Measurements from ENCODE around the gene SLC45A3.

SLC45A3 gene

GRCh38 chr1:205619376-205619775 lies 60.9 kb downstream of the SLC45A3 start:
- Histone ChIP-seq H3K9me3 (ENCODE audit: insufficient read depth, low read depth, low read length) (no peaks in the 10 kb centered on the region), H3K4me3 (ENCODE audit: low read length) (no peak overlapping the region), H3K9ac (ENCODE audit: low read depth, low read length) (no peak overlapping the region), H3K27me3 (ENCODE audit: insufficient read depth, low read length) (no peaks in the 10 kb centered on the region), H3K36me3 (ENCODE audit: insufficient read depth, low read length) (peaks cover 96% of the 10 kb centered on the region), H3K27ac (ENCODE audit: low read depth, low read length) (no peak overlapping the region), H3K4me1 (ENCODE audit: insufficient read depth, low read length) (no peaks in the 10 kb centered on the region)
- 90% methylated on average over 2 of the region's 3 CpGs for WGBS

- H3K4me3 ChIP-seq (ENCODE audit: low read length) = no peak overlapping the region
- H3K36me3 ChIP-seq (ENCODE audit: insufficient read depth, low read length) = peaks cover 92% of the 10 kb centered on the region
- H3K9ac ChIP-seq (ENCODE audit: low read depth, low read length) = no peak overlapping the region
- H3K27me3 ChIP-seq (ENCODE audit: insufficient read depth, low read length) = no peaks in the 10 kb centered on the region
- H3K27ac ChIP-seq (ENCODE audit: low read depth, low read length) = no peak overlapping the region
- H3K9me3 ChIP-seq (ENCODE audit: insufficient read depth, low read depth, low read length) = no peaks in the 10 kb centered on the region
- H3K4me1 ChIP-seq (ENCODE audit: insufficient read depth, low read length) = no peaks in the 10 kb centered on the region
- WGBS = no CpG with 5 or more reads among the region's 1 CpG
These were observed 63.6 kb downstream of the SLC45A3 start for GRCh38 chr1:205616563-205617293.

- H3K27me3 ChIP-seq (ENCODE audit: insufficient read depth, low read length) = no peaks in the 10 kb centered on the region
- H3K9ac ChIP-seq (ENCODE audit: low read depth, low read length) = no peak overlapping the region
- no peaks in the 10 kb centered on the region for H3K4me1 ChIP-seq (ENCODE audit: insufficient read depth, low read length)
- H3K27ac ChIP-seq (ENCODE audit: low read depth, low read length) = no peak overlapping the region
- no peaks in the 10 kb centered on the region for H3K9me3 ChIP-seq (ENCODE audit: insufficient read depth, low read depth, low read length)
- H3K4me3 ChIP-seq (ENCODE audit: low read length) = no peak overlapping the region
- H3K36me3 ChIP-seq (ENCODE audit: insufficient read depth, low read length) = peaks cover 95% of the 10 kb centered on the region
- WGBS = 100% methylated on average over 1 of the region's 1 CpG
These were observed 64.5 kb downstream of the SLC45A3 start for GRCh38 chr1:205615789-205616188.

- no peak overlapping the region for H3K4me3 ChIP-seq (ENCODE audit: low read length)
- H3K9ac ChIP-seq (ENCODE audit: low read depth, low read length) = no peak overlapping the region
- WGBS = 93% methylated on average over 2 of the region's 2 CpGs
- H3K27me3 ChIP-seq (ENCODE audit: insufficient read depth, low read length) = no peaks in the 10 kb centered on the region
- no peak overlapping the region for H3K27ac ChIP-seq (ENCODE audit: low read depth, low read length)
- H3K4me1 ChIP-seq (ENCODE audit: insufficient read depth, low read length) = peaks cover 6% of the 10 kb centered on the region; the same call in 1 of the 2 replicates
- H3K9me3 ChIP-seq (ENCODE audit: insufficient read depth, low read depth, low read length) = no peaks in the 10 kb centered on the region
- H3K36me3 ChIP-seq (ENCODE audit: insufficient read depth, low read length) = peaks cover 81% of the 10 kb centered on the region
These were observed 66.4 kb downstream of the SLC45A3 start for GRCh38 chr1:205613854-205614412.

GRCh38 chr1:205612556-205612955 lies 67.8 kb downstream of the SLC45A3 start:
- no peaks in the 10 kb centered on the region for H3K27me3 ChIP-seq (ENCODE audit: insufficient read depth, low read length)
- H3K27ac ChIP-seq (ENCODE audit: low read depth, low read length) = no peak overlapping the region
- H3K4me1 ChIP-seq (ENCODE audit: insufficient read depth, low read length) = peaks cover 6% of the 10 kb centered on the region; the same call in 1 of the 2 replicates
- no peaks in the 10 kb centered on the region for H3K9me3 ChIP-seq (ENCODE audit: insufficient read depth, low read depth, low read length)
- WGBS = 90% methylated on average over 1 of the region's 1 CpG
- H3K36me3 ChIP-seq (ENCODE audit: insufficient read depth, low read length) = peaks cover 79% of the 10 kb centered on the region
- H3K9ac ChIP-seq (ENCODE audit: low read depth, low read length) = no peak overlapping the region
- no peak overlapping the region for H3K4me3 ChIP-seq (ENCODE audit: low read length)

GRCh38 chr1:205612104-205612503 lies 68.2 kb downstream of the SLC45A3 start:
- H3K4me3 ChIP-seq (ENCODE audit: low read length) = no peak overlapping the region
- peaks cover 76% of the 10 kb centered on the region for H3K36me3 ChIP-seq (ENCODE audit: insufficient read depth, low read length)

GRCh38 chr1:205610901-205611466 lies 69.3 kb downstream of the SLC45A3 start:
- no peak overlapping the region for H3K4me3 ChIP-seq (ENCODE audit: low read length)
- H3K4me1 ChIP-seq (ENCODE audit: insufficient read depth, low read length) = peaks cover 6% of the 10 kb centered on the region; the same call in 1 of the 2 replicates
- H3K9ac ChIP-seq (ENCODE audit: low read depth, low read length) = no peak overlapping the region
- H3K36me3 ChIP-seq (ENCODE audit: insufficient read depth, low read length) = peaks cover 66% of the 10 kb centered on the region
- H3K9me3 ChIP-seq (ENCODE audit: insufficient read depth, low read depth, low read length) = no peaks in the 10 kb centered on the region
- H3K27me3 ChIP-seq (ENCODE audit: insufficient read depth, low read length) = no peaks in the 10 kb centered on the region
- over 99% methylated on average over 3 of the region's 3 CpGs for WGBS
- no peak overlapping the region for H3K27ac ChIP-seq (ENCODE audit: low read depth, low read length)

More at GRCh38 chr1:205612104-205612503, 68.2 kb downstream of the SLC45A3 start:
- Histone ChIP-seq H3K27me3 (ENCODE audit: insufficient read depth, low read length) (no peaks in the 10 kb centered on the region), H3K9me3 (ENCODE audit: insufficient read depth, low read depth, low read length) (no peaks in the 10 kb centered on the region), H3K27ac (ENCODE audit: low read depth, low read length) (no peak overlapping the region), H3K9ac (ENCODE audit: low read depth, low read length) (no peak overlapping the region), H3K4me1 (ENCODE audit: insufficient read depth, low read length) (peaks cover 6% of the 10 kb centered on the region; the same call in 1 of the 2 replicates)
- 100% methylated on average over 2 of the region's 3 CpGs for WGBS

GRCh38 chr1:205610036-205610435 lies 70.3 kb downstream of the SLC45A3 start:
- H3K36me3 ChIP-seq (ENCODE audit: insufficient read depth, low read length) = peaks cover 63% of the 10 kb centered on the region
- H3K27ac ChIP-seq (ENCODE audit: low read depth, low read length) = no peak overlapping the region
- no peak overlapping the region for H3K4me3 ChIP-seq (ENCODE audit: low read length)
- no peak overlapping the region for H3K9ac ChIP-seq (ENCODE audit: low read depth, low read length)
- WGBS = 84% methylated on average over 2 of the region's 2 CpGs
- no peaks in the 10 kb centered on the region for H3K27me3 ChIP-seq (ENCODE audit: insufficient read depth, low read length)
- peaks cover 6% of the 10 kb centered on the region; the same call in 1 of the 2 replicates for H3K4me1 ChIP-seq (ENCODE audit: insufficient read depth, low read length)
- H3K9me3 ChIP-seq (ENCODE audit: insufficient read depth, low read depth, low read length) = no peaks in the 10 kb centered on the region

All from HUES64 (cell line).